Nucleus accumbens (tissue), 56 donors: ENCODE results near the gene SYT11.
"Not testable (repeated sequence)": the region's sequence is repeated elsewhere in the genome, so short reads cannot be mapped to it uniquely, and the experiment has no call there.

Experiments
- DNase-seq, 56 donors: peaks; one replicate each; lab custom pipeline; 2025; lab: John Stamatoyannopoulos, UW

The SYT11 gene

DNA sequence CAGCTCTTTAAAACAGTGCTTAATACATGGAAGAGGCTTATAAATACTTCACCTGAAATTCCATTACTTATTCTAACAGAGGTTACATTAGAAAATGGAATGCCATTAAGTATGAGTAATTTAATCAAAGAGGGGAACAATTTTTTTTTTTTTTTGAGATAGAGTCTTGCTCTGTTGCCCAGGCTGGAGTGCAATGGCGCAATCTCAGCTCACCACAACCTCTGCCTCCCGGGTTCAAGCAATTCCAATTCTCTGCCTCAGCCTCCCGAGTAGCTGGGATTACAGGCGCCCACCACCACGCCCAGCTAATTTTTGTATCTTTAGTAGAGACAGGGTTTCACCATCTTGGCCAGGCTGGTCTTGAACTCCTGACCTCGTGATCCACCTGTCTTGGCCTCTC lies 36.2 kb downstream of the SYT11 start:
- DNase-seq: not testable (repeated sequence)

- DNase-seq: not testable (repeated sequence)
Measured at GRCh38 chr1:155896476-155896875, 37.1 kb downstream of the SYT11 start.

DNA sequence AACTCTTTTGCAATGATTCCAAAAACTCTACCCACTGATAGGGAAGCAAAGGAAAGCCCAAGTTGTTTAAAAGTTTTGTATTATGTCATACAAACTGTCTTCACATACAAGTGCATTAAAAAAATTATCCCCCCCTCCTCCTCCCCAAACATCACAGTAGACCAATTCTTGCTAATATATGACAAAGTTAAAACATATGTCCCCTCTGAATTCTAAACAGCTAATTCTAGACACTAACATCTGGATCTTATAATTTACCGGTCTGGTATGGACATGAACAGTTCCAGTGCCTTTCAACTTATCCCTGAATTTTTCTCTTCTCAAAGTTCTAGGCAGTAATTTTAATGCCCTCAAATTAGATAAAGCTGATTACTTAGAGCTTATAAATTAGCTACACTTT lies 38.4 kb downstream of the SYT11 start:
- DNase-seq: no peak

DNA sequence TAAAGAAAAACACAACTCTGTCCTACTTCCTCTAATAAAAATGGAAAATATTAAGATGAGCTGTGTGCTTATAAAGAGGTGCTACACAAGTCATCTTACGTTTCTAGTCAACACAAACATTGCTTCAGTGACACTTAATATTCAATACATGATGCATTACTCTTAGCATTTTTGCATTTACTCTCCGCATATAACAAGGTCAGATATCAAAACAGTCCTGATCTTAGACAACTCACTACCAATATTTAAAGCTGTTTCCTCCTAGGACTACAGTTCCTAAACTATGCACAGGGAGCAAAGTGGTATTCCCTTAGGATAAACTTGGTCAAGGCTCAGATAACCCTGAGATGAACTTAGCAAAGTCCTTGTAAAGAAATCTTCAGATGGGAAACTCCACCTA lies 39.5 kb downstream of the SYT11 start:
- DNase-seq: no peak

GRCh38 chr1:155899683-155900082 lies 40.3 kb downstream of the SYT11 start:
- DNase-seq: no peak

- DNase-seq: no peak
Measured at GRCh38 chr1:155900161-155900560, 40.8 kb downstream of the SYT11 start.

- DNase-seq: no peak
Measured at GRCh38 chr1:155904261-155904660, 44.9 kb downstream of the SYT11 start.

DNA sequence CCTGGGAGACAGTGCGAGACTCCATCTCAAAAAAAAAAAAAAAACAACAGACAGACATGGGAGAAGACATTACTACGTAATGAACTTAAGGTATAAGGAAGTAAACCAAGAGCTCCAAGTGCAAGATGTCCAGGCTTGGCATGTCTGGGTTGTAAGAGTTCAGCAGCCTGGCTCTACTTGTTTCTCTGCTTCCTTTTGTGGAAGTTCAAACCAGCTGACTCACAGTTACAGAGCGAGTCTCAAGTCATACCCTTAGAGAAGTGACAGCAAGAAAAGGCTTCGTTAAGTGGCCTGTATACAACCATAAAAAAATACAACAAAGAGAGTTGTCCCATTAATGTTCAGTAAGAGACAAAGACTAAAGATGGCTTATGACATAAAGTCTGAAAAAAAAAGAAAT lies 50.5 kb downstream of the SYT11 start:
- peak in 1 of 56 donors; percentile 18 for DNase-seq

GRCh38 chr1:155910621-155911121 lies 51.3 kb downstream of the SYT11 start:
- peak in 28 of 56 donors; percentile 7 to 61 (median 28) for DNase-seq

- peak in 55 of 56 donors; percentile 15 to 88 (median 72) for DNase-seq
Measured at GRCh38 chr1:155911156-155912055, 52.0 kb downstream of the SYT11 start, which contains the start of gene RIT1. Gene RIT1, minus strand, starts transcription at chr1:155911349. Its CDS starts 588 bp downstream, at chr1:155910761.

GRCh38 chr1:155912056-155912536 lies 52.7 kb downstream of the SYT11 start:
- no peak for DNase-seq

DNA sequence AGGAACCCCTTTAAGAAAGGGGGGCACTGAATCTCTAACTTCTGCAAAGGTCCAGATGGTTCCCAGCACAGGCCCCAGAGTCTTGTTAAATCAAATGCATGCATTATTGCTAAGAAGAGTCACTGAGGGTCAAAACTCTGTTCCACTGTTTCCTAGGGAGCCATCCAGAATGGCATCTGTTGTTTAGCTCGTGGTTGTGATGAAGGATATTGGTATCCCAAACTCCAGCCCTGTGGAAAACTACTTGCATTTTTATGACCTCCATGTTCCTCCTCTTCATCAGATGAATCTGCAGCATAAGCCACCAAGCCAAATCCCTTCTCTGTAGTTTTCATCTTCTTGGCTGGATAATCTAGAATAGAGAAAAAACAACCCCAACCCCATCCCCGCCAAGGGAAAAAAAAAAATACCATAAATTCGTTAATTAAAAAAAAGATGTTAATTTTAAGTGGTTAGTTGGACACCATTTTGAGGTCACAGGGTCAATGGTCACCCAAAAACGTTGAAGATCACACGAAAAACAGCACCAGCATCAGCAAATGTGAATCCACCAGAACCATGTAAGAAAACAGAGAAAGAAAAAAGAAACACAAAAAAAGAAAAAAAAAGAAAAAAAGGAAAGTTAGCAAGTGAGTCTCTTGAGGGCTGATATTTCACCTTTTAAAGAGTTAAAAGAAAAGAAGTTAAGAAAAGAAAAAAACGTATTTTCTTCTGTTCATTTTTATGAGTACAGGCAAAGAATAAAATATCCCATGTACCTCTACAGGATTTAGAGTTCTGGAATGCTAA lies 54.8 kb downstream of the SYT11 start:
- DNase-seq: no peak

GRCh38 chr1:155918660-155919059 lies 59.3 kb downstream of the SYT11 start:
- no peak for DNase-seq

DNA sequence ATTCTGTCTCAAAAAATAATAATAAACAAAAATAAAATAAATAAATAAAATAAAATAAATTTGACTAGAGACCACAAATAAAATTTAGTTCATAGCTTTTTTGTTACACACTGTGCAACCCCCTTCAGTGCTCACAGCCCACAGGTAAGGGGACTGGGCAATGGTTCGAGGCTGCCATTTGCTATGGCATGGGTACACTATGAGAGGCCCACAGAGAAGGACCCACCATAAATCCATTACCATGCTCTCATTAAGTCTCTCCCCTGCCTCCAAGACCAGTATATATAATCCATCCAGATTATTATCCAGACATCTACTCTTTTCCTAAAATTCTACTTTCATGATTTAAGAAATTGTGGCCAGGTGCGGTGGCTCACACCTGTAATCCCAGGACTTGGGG lies 60.4 kb downstream of the SYT11 start:
- DNase-seq: no peak

- DNase-seq: no peak
Measured at GRCh38 chr1:155920717-155921116, 61.4 kb downstream of the SYT11 start.

GRCh38 chr1:155925506-155925905 lies 66.1 kb downstream of the SYT11 start:
- DNase-seq: no peak

GRCh38 chr1:155929057-155929456 lies 69.7 kb downstream of the SYT11 start:
- DNase-seq: no peak

DNA sequence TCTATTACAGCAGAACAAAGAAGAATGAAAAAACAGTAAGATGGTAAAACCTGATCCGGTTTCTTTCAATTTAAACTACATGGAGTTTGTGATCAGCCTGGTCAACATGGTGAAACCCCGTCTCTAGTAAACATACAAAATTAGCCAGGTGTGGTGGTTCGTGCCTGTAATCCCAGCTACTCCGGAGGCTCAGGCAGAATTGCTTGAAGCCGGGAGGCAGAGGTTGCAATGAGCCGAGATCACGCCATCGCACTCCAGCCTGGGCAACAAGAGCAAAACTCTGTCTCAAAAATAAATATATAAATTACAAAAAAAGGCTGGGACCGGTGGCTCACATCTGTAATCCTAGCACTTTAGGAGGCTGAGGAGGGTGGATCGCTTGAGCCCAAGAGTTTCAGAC lies 71.4 kb downstream of the SYT11 start:
- not testable (repeated sequence) for DNase-seq

DNA sequence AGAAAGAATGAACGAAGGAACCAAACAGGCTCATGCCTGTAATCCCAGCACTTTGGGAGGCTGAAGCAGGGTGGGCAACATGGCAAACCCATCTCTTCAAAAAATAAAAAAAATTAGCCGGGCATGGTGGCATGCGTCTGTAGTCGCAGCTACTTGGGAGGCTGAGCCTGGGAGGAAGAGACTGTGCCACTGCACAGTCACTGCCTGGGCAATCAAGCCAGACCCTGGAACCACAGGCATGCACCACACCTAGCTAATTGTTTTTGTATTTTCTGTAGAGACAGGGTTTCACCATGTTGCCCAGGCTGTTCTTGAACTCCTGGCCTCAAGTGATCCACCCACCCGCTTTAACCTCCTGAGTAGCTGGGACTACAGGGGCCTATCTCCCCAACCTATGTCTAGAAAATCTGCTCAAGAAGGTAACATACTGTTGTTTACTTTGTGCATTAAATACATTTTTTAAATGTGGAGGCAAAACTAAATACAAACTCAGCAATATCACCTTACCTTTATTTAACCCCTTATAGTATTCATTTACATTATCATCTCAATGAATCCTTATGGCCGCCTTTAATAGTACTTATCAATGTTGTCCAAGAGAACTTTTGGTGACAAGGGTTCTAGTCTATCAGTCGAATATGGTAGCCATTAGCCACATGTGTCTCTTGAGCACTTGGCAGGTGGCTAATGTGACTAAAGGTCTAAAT lies 72.1 kb downstream of the SYT11 start:
- no peak for DNase-seq

DNA sequence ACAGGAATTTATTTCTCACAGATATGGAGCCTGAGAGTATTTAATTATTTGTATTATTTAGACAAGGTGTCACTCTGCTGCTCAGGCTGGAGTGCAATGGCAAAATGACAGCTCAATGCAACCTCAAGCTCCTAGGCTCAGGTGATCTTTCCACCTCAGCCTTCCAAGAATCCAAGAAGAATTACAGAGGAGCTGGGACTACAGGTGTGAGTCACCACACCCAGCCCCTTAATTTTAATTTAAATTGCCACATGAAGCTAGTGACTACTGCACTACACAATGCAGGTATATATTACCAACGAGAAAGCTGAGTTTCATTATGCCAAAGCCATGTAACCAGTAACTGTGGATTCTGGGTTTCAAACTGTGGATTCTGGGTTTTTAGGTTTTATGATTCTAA lies 72.7 kb downstream of the SYT11 start:
- DNase-seq: no peak
